Activated CD8-positive, alpha-beta T cell treated with anti-CD3 and anti-CD28 coated beads, Interleukin-2, amount 10 ng/mL, durations not matched to agents 7 days and 5 days (primary cell): ENCODE results near the gene LPIN1. TPM values are rescaled to one million over a fixed set of nuclear protein-coding genes. Genes with fewer than 3 reads are reported as not detected.
A peak's percentile ranks its signal among the peaks of the same experiment; 100 is the strongest.
"Not testable (repeated sequence)": the region's sequence is repeated elsewhere in the genome, so short reads cannot be mapped to it uniquely, and the experiment has no call there.

Experiments
- ATAC-seq: fragments of 150-1000 bp; cut with Tn5 transposase; one replicate; pipeline ENCODE4 v1.10.0; 2021; ENCODE audit warnings: moderate library complexity
- CTCF ChIA-PET: fragments of 350-600 bp; sonication (Branson Sonifier 250); formaldehyde crosslinking; loops from one replicate; lab custom pipeline; 2021; ENCODE audit warnings: antibody characterized with exemption; lab: Charles Lee
- POLR2A ChIA-PET: fragments of 350-600 bp; sonication (Branson Sonifier 250); formaldehyde crosslinking; loops from one replicate; lab custom pipeline; 2021; ENCODE audit warnings: antibody characterized with exemption; lab: Charles Lee
- DNase-seq: peaks from one replicate; pipeline ENCODE4 v3.0.0-alpha.2; 2020
- H3K27ac Mint-ChIP-seq: one replicate; pipeline ENCODE4 v1.8.0; 2021; ENCODE audit warnings: mild to moderate bottlenecking, mixed read lengths
- H3K27me3 Mint-ChIP-seq: one replicate; pipeline ENCODE4 v1.8.0; 2021; ENCODE audit warnings: low read depth, mixed read lengths
- H3K36me3 Mint-ChIP-seq: one replicate; pipeline ENCODE4 v1.8.0; 2021; ENCODE audit warnings: low read depth, mixed read lengths
- H3K4me1 Mint-ChIP-seq: one replicate; pipeline ENCODE4 v1.8.0; 2021; ENCODE audit warnings: low read depth, mixed read lengths
- H3K4me3 Mint-ChIP-seq: one replicate; pipeline ENCODE4 v1.8.0; 2021; ENCODE audit warnings: mild to moderate bottlenecking, mixed read lengths
- H3K9me3 Mint-ChIP-seq: one replicate; pipeline ENCODE4 v1.8.0; 2022; ENCODE audit warnings: mixed read lengths; ENCODE audit not compliant: insufficient read depth
- total RNA-seq, 2 experiments: library from RNA; stranded (reverse); gene quantifications; one replicate each; pipeline ENCODE4 v1.2.3, GENCODE V29; 2021

The LPIN1 gene
- total RNA-seq, 2 experiments from 2014 or later, result 46.8 to 54.7 TPM

GRCh38 chr2:11718606-11719005 is 27.8 kb upstream of the LPIN1 start:
- no peak for DNase-seq
- no peak for ATAC-seq
- POLR2A ChIA-PET, result no interaction called here
- peaks cover 10% of the 10 kb centered on the region for H3K4me1 Mint-ChIP-seq
- CTCF ChIA-PET, result interaction anchor here (0.9 to 1.5 kb wide), 4 partner anchors 20 to 61 kb away, joined by 3 to 6 read pairs (median 4); no protein-coding TSS in a partner anchor
- H3K27ac Mint-ChIP-seq, result no peak overlapping the region
- no peaks in the 10 kb centered on the region for H3K36me3 Mint-ChIP-seq
- H3K27me3 Mint-ChIP-seq, result peaks cover 18% of the 10 kb centered on the region
- H3K9me3 Mint-ChIP-seq, result no peaks in the 10 kb centered on the region
- H3K4me3 Mint-ChIP-seq, result no peak overlapping the region

GRCh38 chr2:11719230-11719977 is 27.0 kb upstream of the LPIN1 start:
- ATAC-seq, result peak; percentile 62
- no peaks in the 10 kb centered on the region for H3K36me3 Mint-ChIP-seq
- peaks cover 20% of the 10 kb centered on the region for H3K27me3 Mint-ChIP-seq

GRCh38 chr2:11720752-11721151 is 25.7 kb upstream of the LPIN1 start:
- ATAC-seq (no peak), DNase-seq (no peak)
- Mint-ChIP-seq H3K27ac (no peak overlapping the region), H3K9me3 (no peaks in the 10 kb centered on the region), H3K27me3 (peaks cover 15% of the 10 kb centered on the region), H3K4me1 (peaks cover 10% of the 10 kb centered on the region), H3K4me3 (no peak overlapping the region), H3K36me3 (no peaks in the 10 kb centered on the region)
- POLR2A ChIA-PET, result no interaction called here
- CTCF ChIA-PET, result no interaction called here

More at GRCh38 chr2:11719230-11719977, 27.0 kb upstream of the LPIN1 start:
- H3K27ac Mint-ChIP-seq, result no peak overlapping the region
- H3K4me3 Mint-ChIP-seq, result peak overlapping the region; percentile 74
- POLR2A ChIA-PET, result no interaction called here
- CTCF ChIA-PET, result interaction anchor here (1.1 to 1.5 kb wide), 3 partner anchors 19 to 60 kb away, joined by 5 to 6 read pairs (median 5); no protein-coding TSS in a partner anchor
- DNase-seq, result no peak
- H3K4me1 Mint-ChIP-seq, result peaks cover 10% of the 10 kb centered on the region
- H3K9me3 Mint-ChIP-seq, result no peaks in the 10 kb centered on the region

- Mint-ChIP-seq H3K27me3 (peaks cover 14% of the 10 kb centered on the region), H3K4me1 (peaks cover 10% of the 10 kb centered on the region), H3K9me3 (no peaks in the 10 kb centered on the region), H3K4me3 (no peak overlapping the region), H3K27ac (no peak overlapping the region), H3K36me3 (no peaks in the 10 kb centered on the region)
- ChIA-PET POLR2A (interaction anchor here (1.0 kb wide), 1 partner anchor 30 kb away, joined by 3 read pairs; no protein-coding TSS in a partner anchor), CTCF (interaction anchor here (1.2 kb wide), 1 partner anchor 40 kb away, joined by 3 read pairs; no protein-coding TSS in a partner anchor)
- no peak for DNase-seq
- no peak for ATAC-seq
Measured at GRCh38 chr2:11722292-11723060, 24.0 kb upstream of the LPIN1 start.

- DNase-seq (no peak), ATAC-seq (no peak)
- no peaks in the 10 kb centered on the region for H3K36me3 Mint-ChIP-seq
- H3K4me3 Mint-ChIP-seq, result no peak overlapping the region
- ChIA-PET POLR2A (no interaction called here), CTCF (no interaction called here)
- no peaks in the 10 kb centered on the region for H3K9me3 Mint-ChIP-seq
- H3K27ac Mint-ChIP-seq, result no peak overlapping the region
- peaks cover 10% of the 10 kb centered on the region for H3K4me1 Mint-ChIP-seq
- H3K27me3 Mint-ChIP-seq, result peaks cover 10% of the 10 kb centered on the region
Measured at GRCh38 chr2:11723061-11723371, 23.4 kb upstream of the LPIN1 start.

GRCh38 chr2:11724151-11724550 is 22.3 kb upstream of the LPIN1 start:
- Mint-ChIP-seq H3K4me3 (no peak overlapping the region), H3K36me3 (no peaks in the 10 kb centered on the region), H3K9me3 (no peaks in the 10 kb centered on the region), H3K27me3 (peaks cover 13% of the 10 kb centered on the region), H3K4me1 (peaks cover 8% of the 10 kb centered on the region), H3K27ac (no peak overlapping the region)
- POLR2A ChIA-PET, result no interaction called here
- DNase-seq (no peak), ATAC-seq (no peak)
- CTCF ChIA-PET, result interaction anchor here (1.0 kb wide), 1 partner anchor 31 kb away, joined by 5 read pairs; no protein-coding TSS in a partner anchor

GRCh38 chr2:11726384-11726783 is 20.0 kb upstream of the LPIN1 start:
- H3K4me1 Mint-ChIP-seq, result no peaks in the 10 kb centered on the region
- ATAC-seq (no peak), DNase-seq (no peak)
- H3K36me3 Mint-ChIP-seq, result no peaks in the 10 kb centered on the region
- no peak overlapping the region for H3K27ac Mint-ChIP-seq
- H3K27me3 Mint-ChIP-seq, result peaks cover 18% of the 10 kb centered on the region
- POLR2A ChIA-PET, result interaction anchor here (1.1 kb wide), 1 partner anchor 9 kb away, joined by 3 read pairs; no protein-coding TSS in a partner anchor
- H3K4me3 Mint-ChIP-seq, result no peak overlapping the region
- H3K9me3 Mint-ChIP-seq, result no peaks in the 10 kb centered on the region
- CTCF ChIA-PET, result interaction anchor here (1.0 to 1.4 kb wide), 2 partner anchors 34 to 53 kb away, joined by 3 to 4 read pairs; no protein-coding TSS in a partner anchor

GRCh38 chr2:11729362-11730212 is 16.8 kb upstream of the LPIN1 start:
- Mint-ChIP-seq H3K4me3 (no peak overlapping the region), H3K36me3 (no peaks in the 10 kb centered on the region), H3K27ac (no peak overlapping the region), H3K4me1 (no peaks in the 10 kb centered on the region), H3K9me3 (no peaks in the 10 kb centered on the region), H3K27me3 (peaks cover 30% of the 10 kb centered on the region)
- POLR2A ChIA-PET, result no interaction called here
- CTCF ChIA-PET, result interaction anchor here (0.6 to 1.1 kb wide), 2 partner anchors 37 to 58 kb away, joined by 3 to 4 read pairs; no protein-coding TSS in a partner anchor
- ATAC-seq (no peak), DNase-seq (no peak)

- DNase-seq, ATAC-seq, POLR2A ChIA-PET, H3K9me3 Mint-ChIP-seq, H3K4me3 Mint-ChIP-seq, H3K27ac Mint-ChIP-seq, H3K4me1 Mint-ChIP-seq, H3K36me3 Mint-ChIP-seq: not testable (repeated sequence)
- CTCF ChIA-PET, result interaction anchor here (1.2 to 1.9 kb wide), 3 partner anchors 13 to 48 kb away, joined by 3 to 5 read pairs (median 4); no protein-coding TSS in a partner anchor
- H3K27me3 Mint-ChIP-seq, result peaks cover 27% of the 10 kb centered on the region
Measured at GRCh38 chr2:11731214-11731984, 15.0 kb upstream of the LPIN1 start.

GRCh38 chr2:11732587-11732986 is 13.8 kb upstream of the LPIN1 start:
- DNase-seq (no peak), ATAC-seq (no peak)
- peaks cover 34% of the 10 kb centered on the region for H3K27me3 Mint-ChIP-seq
- peaks cover 2% of the 10 kb centered on the region for H3K4me1 Mint-ChIP-seq
- no peak overlapping the region for H3K4me3 Mint-ChIP-seq
- ChIA-PET POLR2A (no interaction called here), CTCF (interaction anchor here (1.2 to 1.9 kb wide), 3 partner anchors 12 to 47 kb away, joined by 3 to 5 read pairs (median 4); no protein-coding TSS in a partner anchor)
- H3K9me3 Mint-ChIP-seq, result no peaks in the 10 kb centered on the region
- no peaks in the 10 kb centered on the region for H3K36me3 Mint-ChIP-seq
- no peak overlapping the region for H3K27ac Mint-ChIP-seq
